Activated CD4-positive, CD25-positive, alpha-beta regulatory T cell treated with anti-CD3 and anti-CD28 coated beads, Interleukin-2, amount 50 U/mL, for 72 hours (primary cell): Measurements from ENCODE around the gene PSMD7.

ENCODE experiments used
- DNase-seq: peaks from one replicate; pipeline ENCODE4 v3.0.0; 2021

Gene PSMD7

GRCh38 chr16:74296432-74297144 is at the start of gene PSMD7:
PSMD7 (plus strand) TSS chr16:74296814; CDS start chr16:74296915, 101 bp downstream.
- peak; percentile 90 for DNase-seq

DNA sequence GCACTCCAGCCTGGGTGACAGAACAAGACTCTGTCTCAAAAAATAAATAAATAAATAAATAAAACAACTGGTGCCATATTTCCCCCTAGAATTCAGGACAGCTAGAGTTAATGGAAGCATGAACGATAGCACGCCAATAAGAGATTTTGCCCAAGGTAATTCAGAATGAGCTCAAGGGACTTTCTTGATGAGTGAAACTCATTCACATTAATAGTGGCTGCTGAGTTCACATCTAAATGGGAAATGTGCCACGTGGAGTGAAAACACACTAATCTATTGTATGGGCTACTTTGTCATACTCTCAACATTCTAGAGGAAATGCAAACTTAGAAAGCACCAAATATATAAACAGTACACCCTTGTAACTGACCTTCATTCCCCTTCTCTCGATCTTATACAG is 47.4 kb upstream of the PSMD7 start:
- DNase-seq = no peak

DNA sequence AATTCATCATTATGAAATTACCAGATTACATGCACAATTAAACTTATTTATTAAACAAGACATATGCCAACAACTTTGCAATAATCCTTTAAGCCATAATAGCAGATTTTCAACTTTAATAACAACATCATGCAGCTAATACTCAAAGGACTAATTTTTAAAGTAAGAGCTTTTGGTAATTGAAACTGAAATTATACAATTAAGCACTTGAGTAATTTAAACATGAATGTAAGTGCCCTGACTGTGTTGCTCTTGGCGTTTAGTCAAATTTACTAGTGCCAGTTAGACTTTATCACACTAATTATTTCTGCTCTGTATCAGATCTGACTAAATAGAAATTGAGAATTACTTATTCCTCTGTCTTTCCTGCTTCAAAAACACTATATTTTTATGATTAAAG is 46.8 kb upstream of the PSMD7 start:
- no peak for DNase-seq

GRCh38 chr16:74252329-74252728 is 44.3 kb upstream of the PSMD7 start:
- no peak for DNase-seq

DNA sequence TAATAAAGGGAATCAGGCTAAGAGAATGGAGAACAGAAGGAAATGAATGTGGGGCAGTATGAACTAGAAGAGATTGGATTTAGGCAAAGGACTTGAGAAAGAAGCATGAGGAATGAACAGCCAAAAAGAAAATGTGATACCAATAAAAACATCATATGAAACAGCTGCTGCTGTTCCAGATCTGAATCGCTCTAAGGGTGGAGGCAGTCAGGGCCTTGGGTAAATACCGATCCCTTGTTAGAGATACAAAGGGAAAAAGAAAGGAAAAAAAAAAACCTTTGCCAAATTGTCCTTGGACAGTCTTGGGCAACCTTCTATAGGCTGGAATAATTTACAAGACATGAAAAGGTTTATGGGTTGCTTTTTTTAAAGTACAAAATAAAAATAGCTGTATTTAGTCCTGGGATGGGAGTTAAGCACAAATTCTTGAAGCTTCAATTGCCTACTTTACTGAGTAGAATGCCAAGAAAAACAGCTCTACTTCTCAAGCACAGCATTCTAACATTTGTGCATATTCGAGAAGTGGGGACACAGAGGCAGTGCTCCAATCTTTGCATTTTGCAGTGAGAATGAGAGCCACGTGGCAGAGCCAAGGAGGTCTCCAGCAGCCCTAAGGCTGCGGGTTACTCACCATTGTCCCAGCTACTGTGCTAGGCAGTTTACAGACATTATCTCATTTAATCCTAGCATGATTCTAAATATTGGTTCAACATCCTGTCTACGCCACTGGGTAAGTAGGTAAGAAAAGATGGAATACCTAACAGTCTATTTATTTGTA is 43.3 kb upstream of the PSMD7 start:
- DNase-seq = no peak

DNA sequence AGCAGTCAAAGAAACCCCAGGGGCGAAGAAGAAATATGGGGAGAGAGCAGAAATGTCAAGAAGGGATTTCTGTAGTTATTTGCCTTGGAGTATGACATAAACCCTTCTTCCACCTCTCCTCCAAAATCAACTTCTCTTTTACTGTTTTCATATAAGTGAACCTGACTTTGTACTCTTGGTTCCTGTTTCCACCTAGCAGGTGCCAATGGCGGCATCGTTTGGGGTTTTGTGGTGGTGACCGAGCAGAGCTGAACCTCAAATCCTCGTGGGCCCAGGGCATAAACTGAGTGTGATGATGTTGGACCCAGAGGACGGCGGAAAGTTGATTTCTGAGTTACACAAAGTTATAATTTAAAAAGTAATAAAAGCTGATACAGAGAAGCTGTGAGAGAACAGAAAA is 39.6 kb upstream of the PSMD7 start:
- no peak for DNase-seq

- no peak for DNase-seq
These were observed 35.5 kb upstream of the PSMD7 start for GRCh38 chr16:74261068-74261467.

DNA sequence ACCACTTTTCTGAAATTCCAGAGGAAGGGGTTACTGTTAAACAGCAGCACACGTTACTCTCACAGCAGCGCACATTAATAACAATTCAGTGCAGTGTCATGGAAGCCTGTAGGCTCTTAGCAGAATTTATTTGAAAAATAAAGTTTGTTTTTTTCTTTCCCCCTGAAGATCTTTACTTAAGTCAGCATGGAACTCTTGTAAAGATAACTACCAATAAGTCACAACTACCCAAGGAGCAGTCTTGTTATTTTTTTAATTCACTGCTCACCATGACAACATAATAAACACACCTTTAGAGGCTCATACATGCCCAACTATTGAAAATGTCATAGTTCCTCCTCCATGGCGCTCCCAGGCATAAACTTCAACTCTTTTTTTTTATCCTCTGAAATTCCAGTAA is 31.8 kb upstream of the PSMD7 start:
- DNase-seq = no peak

DNA sequence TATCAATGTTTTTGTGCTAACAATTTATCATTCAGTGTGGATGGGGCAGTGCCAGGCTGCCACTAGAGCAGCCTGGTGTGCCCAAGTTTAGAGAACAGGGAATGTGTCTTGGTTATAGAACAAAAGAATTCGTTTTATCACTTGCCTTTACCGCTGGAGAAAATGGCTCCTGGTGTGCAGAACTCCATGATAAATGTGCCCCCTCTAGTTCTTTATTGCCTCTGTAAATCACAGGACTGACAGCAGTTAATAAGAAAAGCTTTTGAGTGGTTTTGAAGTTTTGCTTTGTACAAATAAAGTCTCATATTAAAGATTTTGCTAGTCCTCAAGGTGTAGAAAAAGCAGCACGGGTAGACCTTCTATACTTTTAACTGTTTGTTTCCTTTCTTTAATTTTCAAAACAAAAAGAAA is 28.2 kb upstream of the PSMD7 start:
- DNase-seq = no peak

GRCh38 chr16:74271872-74272271 is 24.7 kb upstream of the PSMD7 start:
- DNase-seq = no peak

DNA sequence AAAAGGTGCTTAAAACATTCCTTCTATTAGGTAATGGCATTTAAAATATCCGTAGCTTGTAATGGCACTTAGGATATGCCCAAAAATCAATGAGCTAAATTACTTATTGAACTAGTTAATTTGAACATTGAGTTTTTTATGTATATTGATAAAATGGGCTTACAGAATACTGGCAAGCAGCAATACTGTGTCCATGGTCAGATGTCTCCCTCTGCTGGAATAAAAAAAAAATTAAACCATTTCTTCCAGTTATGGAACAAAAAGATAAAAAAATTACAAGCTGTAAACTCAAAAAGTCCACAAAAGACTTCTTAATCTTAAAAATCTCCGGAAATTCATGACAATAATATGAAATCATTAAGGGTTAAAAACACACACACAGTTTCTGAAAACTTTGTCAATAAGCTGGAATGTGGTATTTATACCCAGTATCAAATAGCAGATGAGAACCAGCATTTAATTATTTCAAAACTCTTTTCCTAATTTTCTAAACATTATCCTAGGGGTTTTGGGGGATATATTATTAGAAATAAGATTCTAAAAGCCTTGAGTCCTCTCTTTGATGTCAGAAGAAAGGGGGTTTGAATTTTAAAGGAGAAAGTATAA is 21.5 kb upstream of the PSMD7 start:
- no peak for DNase-seq

GRCh38 chr16:74275711-74276110 is 20.9 kb upstream of the PSMD7 start:
- DNase-seq = no peak

DNA sequence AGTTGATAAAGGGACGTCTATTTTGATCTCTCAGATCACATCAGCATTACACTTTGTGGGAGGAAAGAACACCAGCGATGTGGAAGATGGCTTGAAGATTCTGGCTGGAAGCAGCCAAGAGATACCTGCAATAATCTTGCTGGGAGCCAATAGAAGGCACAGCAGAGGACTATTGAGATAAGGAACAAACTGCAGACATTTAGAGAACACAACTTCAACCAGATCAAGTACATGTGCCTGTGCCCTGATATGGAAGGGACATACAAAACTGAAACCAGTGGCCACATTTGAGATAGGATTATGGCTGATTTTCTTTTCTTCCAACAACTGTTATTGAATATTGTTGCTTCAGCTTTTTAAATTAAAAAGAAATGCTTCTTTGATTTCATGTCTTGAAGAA is 18.6 kb upstream of the PSMD7 start:
- DNase-seq = no peak

DNA sequence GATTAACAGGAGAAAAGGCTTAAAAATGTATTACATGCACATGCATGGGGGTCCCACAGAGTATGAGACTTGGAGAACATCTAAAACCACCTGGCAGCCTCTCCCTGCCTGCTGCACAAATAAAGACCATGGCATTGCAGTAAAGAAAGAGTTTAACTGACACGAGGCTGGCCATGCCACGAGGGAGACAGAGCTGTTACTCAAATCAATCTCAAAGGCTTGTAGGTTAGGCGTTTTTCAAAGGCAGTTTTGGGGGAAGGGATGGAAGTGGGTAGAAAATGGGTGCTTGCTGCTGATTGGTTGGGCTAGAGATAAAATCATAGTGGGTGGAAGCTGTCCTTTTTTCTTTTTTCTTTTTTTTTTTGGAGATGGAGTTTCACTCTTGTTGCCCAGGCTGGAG is 17.3 kb upstream of the PSMD7 start:
- DNase-seq = no peak

- DNase-seq = no peak
These were observed 16.8 kb upstream of the PSMD7 start for GRCh38 chr16:74279805-74280204.

DNA sequence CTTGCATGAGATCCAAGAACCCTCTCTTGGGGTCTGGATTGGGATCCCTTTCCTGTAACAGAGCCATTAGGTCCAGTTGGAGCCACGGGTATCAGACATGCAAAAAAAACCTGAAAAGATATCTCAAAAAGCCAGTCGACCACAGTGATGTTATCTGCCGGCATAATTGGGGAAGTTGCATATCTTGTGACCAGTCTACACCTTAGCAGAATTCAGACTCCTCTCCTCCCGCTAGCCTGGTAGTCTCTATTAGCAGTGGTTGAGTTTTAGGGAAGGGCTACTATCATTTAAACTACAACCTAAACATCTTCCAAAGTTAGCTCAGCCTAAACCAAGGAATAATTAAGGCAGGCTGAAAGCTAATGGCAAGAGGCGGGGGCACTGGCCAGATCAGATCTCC is 16.2 kb upstream of the PSMD7 start:
- no peak for DNase-seq

GRCh38 chr16:74281300-74281699 is 15.3 kb upstream of the PSMD7 start:
- DNase-seq = no peak

DNA sequence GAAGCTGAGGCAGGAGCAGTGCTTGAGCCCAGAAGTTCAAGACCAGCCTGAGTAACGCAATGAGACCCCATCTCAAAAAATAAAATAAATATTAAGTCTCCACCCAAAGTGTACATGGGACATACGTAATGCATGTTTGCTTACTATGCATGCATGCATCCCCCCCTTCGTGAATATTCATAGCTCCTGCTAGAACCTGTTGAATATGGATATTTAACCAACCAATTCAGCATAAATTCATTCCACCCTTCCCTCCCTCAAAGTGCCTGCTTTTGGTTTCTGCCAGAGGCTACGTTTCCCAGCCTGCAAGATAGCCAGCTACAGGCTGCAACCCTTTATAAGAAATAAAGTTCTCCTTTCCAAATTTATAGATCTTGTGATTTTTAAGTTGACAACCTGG is 12.9 kb upstream of the PSMD7 start:
- no peak for DNase-seq

GRCh38 chr16:74288065-74288464 is 8.5 kb upstream of the PSMD7 start:
- DNase-seq = no peak

DNA sequence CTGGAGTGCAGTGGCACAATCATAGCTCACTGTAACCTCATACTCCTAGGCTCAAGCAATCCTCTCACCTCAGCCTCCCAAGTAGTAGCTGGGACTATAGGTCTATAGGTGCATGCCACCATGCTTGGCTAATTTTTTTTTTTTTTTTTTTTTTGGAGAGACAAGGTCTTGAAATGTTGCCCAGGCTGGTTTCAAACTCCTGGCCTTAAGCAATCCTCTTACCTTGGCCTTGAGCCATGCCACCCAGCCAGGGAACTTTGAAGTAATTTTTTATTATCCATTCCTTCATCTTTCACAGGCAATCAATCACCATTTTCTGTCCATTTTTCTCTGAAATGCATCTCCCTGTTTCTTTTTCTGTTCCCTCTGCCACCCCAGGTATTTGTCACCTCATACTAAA is 6.3 kb upstream of the PSMD7 start:
- DNase-seq = no peak

- no peak for DNase-seq
These were observed 5.4 kb upstream of the PSMD7 start for GRCh38 chr16:74291176-74291575.

DNA sequence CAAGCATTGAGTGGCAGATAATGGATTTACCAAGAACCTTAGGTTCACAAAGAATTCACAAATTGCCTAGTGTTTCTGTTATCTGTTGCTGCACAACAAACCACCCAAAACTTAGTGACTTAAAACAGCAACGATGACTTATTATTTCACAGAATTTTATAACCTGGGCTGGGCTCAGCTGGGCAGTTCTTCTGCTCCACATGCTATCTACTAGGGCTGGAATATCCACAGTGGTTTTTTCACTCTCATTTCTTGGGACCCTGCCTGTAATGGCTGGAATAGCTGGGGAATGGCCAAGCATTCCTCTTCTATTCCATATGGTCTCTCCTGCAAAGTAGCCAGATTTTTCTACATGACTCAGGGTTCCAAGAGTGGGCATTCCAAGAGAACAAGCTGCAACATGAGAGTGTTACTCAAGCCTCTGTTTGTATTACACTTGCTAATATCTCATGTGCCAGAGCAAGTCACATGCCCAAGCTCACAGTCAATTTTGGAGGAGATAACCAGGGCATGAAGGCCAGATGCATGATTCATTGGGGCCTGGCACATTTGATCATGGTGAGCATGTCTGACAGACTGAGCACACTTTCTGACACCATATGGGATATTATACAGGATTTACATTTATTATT is 4.9 kb upstream of the PSMD7 start:
- DNase-seq = no peak

DNA sequence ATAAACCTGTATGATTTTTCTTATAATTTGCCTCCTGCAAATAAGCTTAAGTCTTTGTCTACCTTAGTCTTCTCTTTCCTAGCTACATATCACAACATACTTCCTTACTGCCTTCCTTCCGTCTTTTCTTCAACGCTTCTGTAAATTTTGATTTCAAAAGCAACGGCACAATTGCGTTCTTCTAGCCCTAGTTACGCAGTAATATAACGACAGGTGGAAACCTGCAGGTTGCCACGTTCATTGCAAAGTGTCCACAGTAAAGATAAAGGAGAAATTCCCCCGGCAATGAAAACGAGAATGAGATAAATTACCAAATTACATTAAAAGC is 546 bp upstream of the PSMD7 start:
- DNase-seq = no peak

DNA sequence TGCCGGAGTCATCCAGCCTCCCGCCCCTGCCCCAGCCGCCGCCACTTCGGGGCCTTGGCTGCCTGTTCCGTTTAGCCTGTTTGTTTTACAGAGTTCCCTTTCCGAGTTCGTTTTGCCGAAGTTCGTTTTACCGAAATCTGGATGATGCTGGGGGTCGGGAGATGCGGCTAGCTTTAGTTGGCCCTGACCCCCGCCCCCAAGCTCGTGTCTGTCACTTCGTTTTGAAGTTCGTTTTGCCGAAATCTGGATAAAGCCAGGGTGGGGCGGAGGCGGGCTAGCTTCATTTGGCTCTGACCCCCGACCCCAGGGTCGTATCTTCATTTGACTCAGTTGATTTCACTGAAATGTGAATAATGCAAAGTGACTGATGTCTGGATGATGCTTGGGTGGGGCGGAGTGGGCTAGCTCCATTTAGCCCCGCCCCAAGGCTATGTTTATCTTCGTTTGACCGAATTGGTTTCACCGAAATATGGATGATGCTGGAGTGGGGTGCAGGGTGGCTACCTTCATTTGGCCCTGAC is 591 bp downstream of the PSMD7 start:
- peak; percentile 50 for DNase-seq
